SK-N-SH treated with all-trans-retinoic acid at 6 μM for 48 hours (cell line): ENCODE results near the gene C6orf89.

Source experiments
- CREB5 ChIP-seq: fragments of 250-450 bp; sonication (Bioruptor Pico); IDR thresholded peaks from 2 replicates; pipeline ENCODE4 v1.5.1; 2020; ENCODE audit warnings: low read depth, mild to moderate bottlenecking, moderate library complexity
- RARB ChIP-seq: fragments of 250-450 bp; sonication (Bioruptor Pico); IDR thresholded peaks from 2 replicates; pipeline ENCODE4 v1.8.0; 2021; ENCODE audit warnings: mild to moderate bottlenecking, moderate library complexity
- ZFP3 ChIP-seq: fragments of 250-450 bp; sonication (Bioruptor Pico); IDR thresholded peaks from 2 replicates; pipeline ENCODE4 v1.5.0; 2020; ENCODE audit warnings: mild to moderate bottlenecking, moderate library complexity
- ZFP30 ChIP-seq: fragments of 450-650 bp; formaldehyde crosslinking; IDR thresholded peaks from 2 replicates; pipeline ENCODE4 v1.5.0; 2022; ENCODE audit warnings: mild to moderate bottlenecking, moderate library complexity
- ZNF70 ChIP-seq: fragments of 450-650 bp; formaldehyde crosslinking; IDR thresholded peaks from 2 replicates; pipeline ENCODE4 v1.5.0; 2020; ENCODE audit warnings: mild to moderate bottlenecking, moderate library complexity
- ZNF8 ChIP-seq: fragments of 450-650 bp; formaldehyde crosslinking; IDR thresholded peaks from 2 replicates; pipeline ENCODE4 v1.5.0; 2020; ENCODE audit warnings: mild to moderate bottlenecking, moderate library complexity

- TF ChIP-seq ZNF8 (CRISPR knock-in tag) = no peak
- TF ChIP-seq ZNF70 (CRISPR knock-in tag) = no peak
- TF ChIP-seq RARB (CRISPR knock-in tag) = no peak
- no peak for TF ChIP-seq ZFP3 (CRISPR knock-in tag)
- no peak for TF ChIP-seq CREB5 (CRISPR knock-in tag)
- no peak for TF ChIP-seq ZFP30
Measured at GRCh38 chr6:36962874-36963273, 77.1 kb downstream of the C6orf89 start.
